ENCODE data around the gene CTNNBIP1.

DNA sequence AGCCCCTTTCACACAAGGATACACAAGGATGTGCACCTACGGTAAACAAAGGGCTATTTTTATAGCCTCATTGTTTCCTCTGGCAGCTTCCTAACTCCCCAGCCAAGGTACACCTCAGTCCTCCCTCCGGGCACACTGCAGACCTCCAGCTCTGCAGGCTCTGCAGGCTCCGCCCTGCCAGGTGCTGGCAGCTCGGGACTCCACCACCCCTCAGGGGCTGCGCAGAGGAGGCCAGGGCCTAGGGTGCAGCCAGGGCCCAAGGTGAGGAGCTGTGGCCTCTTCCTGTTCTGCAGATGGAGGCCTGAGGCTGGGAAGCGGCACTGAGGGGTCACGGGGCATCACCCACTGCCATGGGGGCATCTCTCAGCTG lies 66.5 kb downstream of the CTNNBIP1 start:
- TF ChIP-seq, protein P1, sequence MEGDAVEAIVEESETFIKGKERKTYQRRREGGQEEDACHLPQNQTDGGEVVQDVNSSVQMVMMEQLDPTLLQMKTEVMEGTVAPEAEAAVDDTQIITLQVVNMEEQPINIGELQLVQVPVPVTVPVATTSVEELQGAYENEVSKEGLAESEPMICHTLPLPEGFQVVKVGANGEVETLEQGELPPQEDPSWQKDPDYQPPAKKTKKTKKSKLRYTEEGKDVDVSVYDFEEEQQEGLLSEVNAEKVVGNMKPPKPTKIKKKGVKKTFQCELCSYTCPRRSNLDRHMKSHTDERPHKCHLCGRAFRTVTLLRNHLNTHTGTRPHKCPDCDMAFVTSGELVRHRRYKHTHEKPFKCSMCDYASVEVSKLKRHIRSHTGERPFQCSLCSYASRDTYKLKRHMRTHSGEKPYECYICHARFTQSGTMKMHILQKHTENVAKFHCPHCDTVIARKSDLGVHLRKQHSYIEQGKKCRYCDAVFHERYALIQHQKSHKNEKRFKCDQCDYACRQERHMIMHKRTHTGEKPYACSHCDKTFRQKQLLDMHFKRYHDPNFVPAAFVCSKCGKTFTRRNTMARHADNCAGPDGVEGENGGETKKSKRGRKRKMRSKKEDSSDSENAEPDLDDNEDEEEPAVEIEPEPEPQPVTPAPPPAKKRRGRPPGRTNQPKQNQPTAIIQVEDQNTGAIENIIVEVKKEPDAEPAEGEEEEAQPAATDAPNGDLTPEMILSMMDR (IDR thresholded peaks at IDR 0.05): no peak
- no peak for TF ChIP-seq POLR2A (IDR thresholded peaks at IDR 0.05)
